GM12872 (cell line): Measurements from ENCODE around the gene ATP8B3.

Source experiments
- CTCF ChIP-seq: IDR thresholded peaks from 3 replicates; pipeline ENCODE4 v1.5.1; 2011; ENCODE audit warnings: low read depth, mild to moderate bottlenecking, low read length, moderate library complexity; ENCODE audit not compliant: insufficient read depth

Gene ATP8B3

GRCh38 chr19:1754018-1754635 lies 57.9 kb downstream of the ATP8B3 start:
- TF ChIP-seq CTCF = no peak

- no peak for TF ChIP-seq CTCF
Observed at GRCh38 chr19:1752757-1753728, 59.0 kb downstream of the ATP8B3 start, which contains the start of gene ONECUT3. Gene ONECUT3 (plus strand): TSS chr19:1753506. CDS start chr19:1753663, 157 bp downstream.

GRCh38 chr19:1752009-1752756 lies 59.9 kb downstream of the ATP8B3 start:
- TF ChIP-seq CTCF = no peak

GRCh38 chr19:1751367-1752008 lies 60.6 kb downstream of the ATP8B3 start:
- TF ChIP-seq CTCF = no peak

- no peak for TF ChIP-seq CTCF
Observed at GRCh38 chr19:1750343-1751021, 61.6 kb downstream of the ATP8B3 start.

- no peak for TF ChIP-seq CTCF
Observed at GRCh38 chr19:1749373-1750342, 62.4 kb downstream of the ATP8B3 start.
